Inferior parietal cortex (tissue), 1 donor: ENCODE results near the gene ADK.
"Not testable (repeated sequence)": the region's sequence is repeated elsewhere in the genome, so short reads cannot be mapped to it uniquely, and the experiment has no call there.

Experiments used
- DNase-seq: peaks from one replicate; pipeline ENCODE4 v3.0.0-alpha.2; 2016; ENCODE audit errors: extremely low spot score

The ADK gene

DNA sequence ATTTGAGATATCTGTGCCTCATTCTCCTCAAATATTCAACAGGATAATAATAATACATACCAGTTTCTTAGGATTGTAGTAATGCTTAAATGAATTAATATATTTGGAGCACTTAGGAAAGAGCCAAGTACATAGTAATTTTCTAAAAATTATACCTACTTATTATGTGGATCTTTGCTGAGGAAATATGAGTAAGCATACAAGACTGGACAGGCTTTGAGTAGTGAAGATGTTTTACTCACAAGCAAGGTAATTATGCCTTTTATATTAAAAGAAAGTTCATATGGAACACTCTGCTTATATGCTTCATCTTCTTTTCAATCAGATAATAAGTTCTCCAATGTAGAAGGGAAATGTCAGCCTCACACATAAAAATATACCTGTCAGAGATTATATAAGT is 337.9 kb downstream of the ADK start:
- DNase-seq: no peak

DNA sequence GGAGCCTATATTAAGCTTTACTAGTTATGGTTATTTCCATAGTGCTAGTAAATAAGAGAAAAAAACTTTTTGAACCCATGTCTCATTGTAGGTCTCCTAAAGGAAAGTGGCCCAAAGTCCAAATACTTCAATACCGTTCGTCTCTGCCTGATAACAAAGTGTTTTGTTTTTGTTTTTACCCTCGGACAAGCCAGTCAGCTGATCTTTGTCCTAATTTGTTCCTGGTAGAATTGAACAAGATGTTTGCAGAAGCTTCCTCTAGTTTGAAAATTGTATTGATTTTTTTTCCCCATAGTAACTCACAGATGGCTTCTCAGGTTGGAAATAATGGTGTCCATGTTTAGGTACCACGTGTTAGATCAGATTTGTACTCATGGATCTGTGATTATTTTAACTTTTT is 339.5 kb downstream of the ADK start:
- DNase-seq: no peak

DNA sequence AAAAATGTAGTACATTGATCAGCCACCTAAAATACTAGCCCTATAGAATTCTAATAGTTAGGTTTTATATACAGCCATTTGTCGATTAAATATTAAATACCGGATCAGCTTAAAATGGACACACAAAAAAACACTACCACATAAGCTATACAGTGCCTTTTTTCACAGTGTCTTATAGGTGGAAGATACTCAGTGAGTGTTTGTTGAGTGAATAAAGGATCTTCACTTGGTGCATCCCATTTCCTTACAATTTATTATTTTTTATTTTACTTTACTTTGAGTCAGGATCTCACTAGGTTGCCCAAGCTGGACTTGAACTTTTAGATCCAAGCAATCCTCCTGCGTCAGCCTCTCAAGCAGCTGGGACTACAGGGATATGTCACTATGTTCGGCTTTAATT is 340.0 kb downstream of the ADK start:
- DNase-seq: no peak

DNA sequence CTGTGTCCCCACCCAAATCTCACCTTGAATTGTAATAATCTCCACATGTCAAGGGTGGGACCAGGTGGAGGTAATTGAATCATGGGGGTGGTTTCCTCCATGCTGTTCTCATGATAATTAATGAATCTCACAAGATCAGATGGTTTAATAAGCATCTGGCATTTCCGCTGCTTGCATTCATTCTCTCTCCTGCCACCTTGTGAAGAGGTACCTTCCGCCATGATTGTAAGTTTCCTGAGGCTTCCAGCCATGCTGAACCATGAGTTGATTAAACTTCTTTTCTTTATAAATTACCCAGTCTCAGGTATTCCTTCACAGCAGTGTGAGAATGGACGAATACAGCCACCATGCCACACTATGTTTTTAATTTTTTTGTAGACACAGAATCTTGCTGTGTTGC is 345.3 kb downstream of the ADK start:
- DNase-seq: not testable (repeated sequence)

DNA sequence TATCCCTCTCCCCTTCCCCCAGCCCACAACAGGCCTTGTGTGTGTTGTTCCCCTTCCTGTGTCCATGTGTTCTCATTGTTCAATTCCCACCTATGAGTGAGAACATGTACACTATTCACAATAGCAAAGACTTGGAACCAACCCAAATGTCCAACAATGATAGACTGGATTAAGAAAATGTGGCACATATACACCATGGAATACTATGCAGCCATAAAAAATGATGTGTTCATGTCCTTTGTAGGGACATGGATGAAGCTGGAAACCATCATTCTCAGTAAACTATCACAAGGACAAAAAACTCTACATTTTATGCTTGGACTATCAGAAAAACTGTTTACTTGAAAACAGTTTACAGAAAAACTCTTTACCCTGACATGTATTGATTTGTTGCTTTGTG is 347.6 kb downstream of the ADK start:
- not testable (repeated sequence) for DNase-seq

DNA sequence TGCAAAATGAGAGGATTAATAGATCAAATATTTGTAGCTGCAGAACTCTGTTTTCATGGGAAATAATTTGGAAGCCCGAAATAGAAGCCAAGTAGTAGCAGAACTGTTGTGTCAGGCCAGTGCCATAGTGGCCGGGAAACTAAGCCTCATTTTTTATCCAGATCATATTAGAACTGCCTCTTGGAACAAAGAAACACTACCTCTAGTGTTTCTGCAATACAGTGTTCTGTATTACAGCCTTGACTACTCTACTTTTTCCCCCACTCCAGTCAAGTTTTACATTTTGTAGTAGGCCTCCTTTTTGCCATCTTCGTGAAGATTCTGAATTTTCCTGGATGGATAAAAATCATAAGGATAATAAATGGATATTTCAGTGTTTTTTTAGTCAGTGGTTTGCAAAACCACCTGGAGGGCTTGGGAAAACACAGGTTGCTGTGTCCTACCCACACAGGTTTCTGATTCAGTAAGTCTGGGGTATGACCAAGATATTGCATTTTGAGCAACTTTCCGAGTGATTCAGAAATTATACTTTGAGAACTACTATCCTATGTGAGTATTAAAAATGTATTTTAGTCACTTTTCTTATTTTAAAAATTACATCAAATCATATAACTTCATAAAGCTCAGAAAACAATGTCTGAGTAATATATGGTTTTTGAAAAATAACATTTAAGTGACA is 349.1 kb downstream of the ADK start:
- DNase-seq: no peak

DNA sequence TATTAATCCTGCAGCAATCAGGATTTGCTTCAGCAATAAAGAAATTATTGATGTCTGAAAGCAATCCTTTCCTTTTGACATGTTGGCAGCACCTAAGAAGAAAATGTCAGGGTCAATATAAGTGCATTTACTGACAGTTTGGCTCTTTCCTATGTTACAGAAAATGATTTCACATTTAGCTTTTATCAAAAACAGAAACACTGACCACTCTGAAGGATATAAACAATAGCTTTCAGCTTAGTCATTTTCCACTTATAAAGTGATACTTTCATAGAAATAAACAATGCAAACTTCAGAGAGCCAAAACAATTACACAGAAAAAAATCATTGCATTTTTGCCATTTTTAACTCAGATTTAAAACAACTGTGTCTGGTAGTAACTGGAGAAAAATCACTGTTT is 349.8 kb downstream of the ADK start:
- DNase-seq: no peak

DNA sequence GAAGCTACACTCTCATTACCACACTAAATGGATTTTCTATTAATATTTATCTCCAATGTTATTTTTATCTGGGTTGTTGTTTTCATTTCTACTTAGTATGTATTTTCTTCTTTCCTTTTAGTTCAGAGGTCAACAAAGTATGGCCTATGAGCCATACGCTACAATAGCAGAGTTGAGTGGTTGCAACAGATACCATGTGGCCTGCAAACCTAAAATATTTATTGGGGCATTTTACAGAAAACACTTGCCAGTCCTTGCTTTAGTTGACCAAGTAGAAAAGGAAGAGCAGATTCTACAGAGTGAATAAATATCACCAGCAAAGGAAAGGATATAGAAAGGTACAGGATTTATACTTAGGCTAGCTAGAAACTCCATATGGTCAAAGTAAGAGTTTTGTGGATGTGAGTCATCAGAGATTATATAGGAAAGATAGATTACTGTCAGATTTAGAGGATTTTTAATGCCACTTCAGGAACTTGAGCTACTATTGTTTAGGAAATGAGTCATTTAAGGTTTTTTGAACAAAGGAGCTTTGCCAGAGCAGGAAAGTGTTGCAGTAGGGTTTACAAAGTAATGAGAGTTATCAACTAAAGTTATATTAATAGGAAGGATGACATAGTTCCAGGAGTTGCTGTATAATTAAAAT is 352.1 kb downstream of the ADK start:
- DNase-seq: no peak

DNA sequence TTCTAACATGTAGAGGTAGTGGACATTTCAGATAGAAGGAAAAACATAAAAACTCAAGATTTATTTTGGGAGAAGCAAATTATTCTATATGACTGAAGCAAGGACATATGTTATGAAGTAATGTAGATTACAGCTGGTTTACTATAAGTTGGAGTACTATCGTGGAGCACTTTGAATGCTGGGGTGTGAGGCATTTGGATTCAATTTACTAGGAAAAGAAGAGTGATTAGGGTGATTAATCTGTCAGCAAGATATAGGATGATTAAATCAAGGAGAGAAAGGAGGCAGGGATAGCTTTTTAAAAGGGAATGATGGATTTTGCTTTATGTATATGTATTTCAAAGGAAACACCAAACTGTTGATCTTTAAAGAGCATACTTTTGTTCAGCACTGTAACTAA is 356.9 kb downstream of the ADK start:
- DNase-seq: no peak

DNA sequence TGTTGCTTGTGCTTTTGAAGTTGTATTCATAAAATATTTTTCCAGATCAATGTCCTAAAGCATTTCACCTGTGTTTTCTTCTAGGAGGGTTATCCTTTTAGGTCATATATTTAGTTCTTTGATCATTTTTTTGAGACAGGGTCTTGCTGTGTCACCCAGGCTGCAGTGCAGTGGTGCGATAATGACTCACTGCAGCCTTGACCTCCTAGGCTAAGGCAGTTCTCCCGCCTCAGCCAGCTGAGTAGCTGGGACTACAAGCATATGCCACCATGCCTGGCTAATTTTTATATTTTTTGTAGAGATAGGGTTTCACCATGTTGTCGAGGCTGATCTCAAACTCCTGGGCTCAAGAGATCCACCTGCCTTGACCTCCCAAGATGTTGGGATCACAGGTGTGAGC is 359.6 kb downstream of the ADK start:
- DNase-seq: no peak

DNA sequence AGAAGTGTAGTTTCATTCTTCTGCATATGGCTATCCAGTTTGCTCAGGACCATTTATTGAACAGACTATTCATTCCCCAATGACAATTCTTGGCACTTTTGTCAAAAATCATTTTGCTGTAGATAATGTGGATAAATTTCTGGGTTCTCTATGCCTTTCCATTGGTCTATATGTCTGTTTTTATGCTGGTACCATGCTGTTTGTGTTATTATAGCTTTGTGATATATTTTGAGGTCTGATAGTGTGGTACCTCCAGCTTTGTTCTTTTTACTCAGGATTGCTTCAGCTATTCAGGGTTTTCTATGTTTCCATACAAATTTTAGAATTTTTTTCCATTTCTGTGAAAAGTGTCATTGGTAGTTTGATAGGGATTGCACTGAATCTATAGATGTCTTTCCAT is 360.0 kb downstream of the ADK start:
- DNase-seq: no peak

DNA sequence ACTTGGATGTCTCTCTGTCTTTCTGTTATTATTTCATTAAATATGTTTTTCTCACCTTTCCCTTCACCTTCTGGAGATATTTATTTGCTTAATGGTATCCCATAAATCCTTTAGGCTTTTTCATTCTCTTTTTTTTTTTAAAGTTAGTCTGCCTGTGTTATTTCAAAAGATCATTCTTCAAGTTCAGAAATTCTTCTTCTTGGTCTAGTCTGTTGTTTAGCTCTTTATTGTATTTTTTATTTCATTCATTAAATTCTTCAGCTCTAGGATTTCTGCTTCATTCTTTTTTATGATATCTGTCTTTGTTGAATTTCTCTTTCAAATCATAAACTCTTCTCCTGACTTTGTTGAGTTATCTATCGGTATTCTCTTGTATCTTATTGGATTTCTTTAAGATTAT is 363.3 kb downstream of the ADK start:
- DNase-seq: no peak

DNA sequence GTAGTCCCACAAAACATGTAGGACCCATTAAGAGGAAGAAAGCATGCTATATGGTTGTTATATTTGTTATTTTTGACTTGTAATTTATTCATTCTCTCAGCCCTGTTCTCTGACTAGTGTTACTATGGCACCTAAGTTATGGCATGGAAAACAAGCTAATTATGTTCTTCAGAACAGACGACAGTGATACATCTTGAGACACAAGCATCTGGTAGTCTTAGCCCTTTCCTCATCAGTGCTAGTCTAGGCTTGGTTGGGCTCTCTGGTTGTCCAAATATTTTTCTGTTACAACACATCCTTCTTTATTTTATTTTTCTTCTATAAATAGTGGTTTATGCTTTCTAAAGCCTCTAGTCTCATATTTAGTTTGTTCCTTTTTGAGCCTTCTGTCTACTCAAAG is 367.0 kb downstream of the ADK start:
- no peak for DNase-seq

DNA sequence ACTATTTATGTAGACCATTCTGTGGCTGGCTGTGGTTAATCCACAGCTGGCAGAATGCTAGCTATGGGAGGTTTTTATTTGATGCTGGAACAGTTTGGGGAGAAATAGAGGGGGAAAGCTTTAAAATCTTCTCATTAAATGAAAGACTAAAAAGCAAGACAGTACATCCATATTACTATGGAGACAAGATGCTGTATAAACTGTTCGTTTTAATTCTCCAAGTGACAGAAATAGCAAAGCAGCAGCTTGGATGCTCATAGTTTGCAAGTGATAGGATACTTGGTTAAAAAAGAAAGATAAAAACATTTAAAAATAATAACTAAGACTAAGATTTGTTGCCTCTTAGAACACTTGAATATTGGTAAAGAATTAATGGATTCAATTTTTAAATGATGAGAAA is 370.5 kb downstream of the ADK start:
- no peak for DNase-seq

DNA sequence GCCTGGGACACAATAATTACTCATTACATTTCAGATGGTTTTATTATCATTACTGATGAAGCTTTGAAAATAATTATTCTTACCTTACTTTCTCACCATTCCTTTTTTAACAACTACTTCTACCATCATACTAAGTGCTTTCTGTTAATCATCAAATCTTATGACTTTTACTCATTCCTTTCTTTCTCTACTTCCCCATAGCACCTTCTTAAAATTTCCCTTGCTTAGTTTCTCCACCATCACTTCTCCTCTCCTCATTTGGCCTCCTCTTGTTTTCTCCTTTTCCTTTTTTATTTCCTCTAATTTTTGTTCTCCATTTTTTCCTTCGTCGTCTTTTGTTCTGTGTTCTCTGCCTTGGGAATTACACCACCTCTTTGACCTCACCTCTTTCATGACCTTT is 372.2 kb downstream of the ADK start:
- DNase-seq: no peak

DNA sequence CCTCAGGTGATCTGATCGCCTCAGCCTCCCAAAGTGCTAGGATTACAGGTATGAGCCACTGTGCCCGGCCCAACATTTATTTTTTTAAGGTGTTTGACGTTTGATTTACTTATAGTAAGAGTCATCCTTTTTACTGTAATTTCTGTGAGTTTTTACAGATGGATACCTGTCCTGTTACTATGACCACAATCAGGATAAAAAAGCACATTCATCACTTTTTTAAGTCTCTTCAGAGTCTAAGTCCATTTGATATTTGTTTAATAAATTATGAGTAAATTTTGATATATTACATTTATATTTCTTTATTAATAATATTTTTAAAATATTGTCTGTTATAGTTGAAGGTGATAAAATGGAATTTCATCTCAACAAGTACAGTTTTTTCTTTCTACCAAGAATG is 374.9 kb downstream of the ADK start:
- no peak for DNase-seq

DNA sequence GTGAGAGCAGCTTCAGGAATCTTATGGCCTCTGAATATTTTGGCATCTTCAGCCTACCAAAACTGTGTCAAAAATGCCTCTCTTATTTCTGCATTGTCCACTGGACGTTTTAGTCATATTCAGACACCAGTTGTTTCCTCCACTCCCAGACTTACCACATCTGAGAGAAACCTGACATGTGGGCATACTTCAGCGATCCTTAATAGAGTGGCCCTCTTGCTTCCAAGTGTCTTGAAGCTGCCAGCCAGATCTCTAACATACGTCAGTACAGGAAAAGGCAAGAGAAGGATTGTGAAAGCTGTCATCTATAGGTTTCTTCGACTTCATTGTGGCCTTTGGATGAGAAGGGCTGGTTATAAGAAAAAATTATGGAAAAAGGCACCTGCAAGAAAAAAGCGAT is 376.6 kb downstream of the ADK start:
- DNase-seq: not testable (repeated sequence)

DNA sequence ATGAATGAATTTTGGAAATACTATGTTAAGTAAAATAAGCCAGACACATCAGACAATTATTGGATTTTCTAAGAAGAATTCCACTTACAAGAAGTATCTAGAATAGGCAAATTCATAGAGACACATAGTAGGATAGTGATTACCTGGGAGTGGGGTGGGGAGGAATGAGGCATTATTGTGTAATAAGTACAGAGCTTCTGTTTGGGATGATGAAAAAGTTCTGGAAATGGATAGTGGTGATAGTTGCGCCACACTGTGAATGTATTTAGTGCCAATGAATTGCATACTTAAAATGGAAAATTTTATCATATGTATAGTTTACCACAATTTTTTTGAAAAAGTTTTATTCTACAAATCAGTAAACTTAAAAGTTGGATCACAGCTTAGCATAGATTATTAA is 378.2 kb downstream of the ADK start:
- DNase-seq: no peak

DNA sequence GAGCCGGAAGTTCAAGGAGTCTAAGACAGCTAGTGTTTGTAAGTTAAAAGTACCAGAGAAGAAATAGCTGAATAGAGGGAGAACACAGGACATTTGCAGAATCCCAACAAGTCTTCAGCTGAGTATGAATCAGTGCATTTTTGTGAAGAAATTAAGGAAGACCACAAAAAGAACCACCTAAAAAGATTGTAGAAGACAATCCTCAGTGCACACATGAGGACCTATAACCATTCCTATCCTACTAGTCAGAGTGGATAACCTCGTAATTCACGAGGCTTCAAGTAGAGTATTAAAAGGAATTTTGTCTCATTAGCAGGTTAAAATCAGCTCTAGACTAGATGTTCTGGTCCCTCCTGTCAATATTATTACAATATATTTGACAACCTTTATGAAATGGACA is 380.0 kb downstream of the ADK start:
- DNase-seq: no peak

DNA sequence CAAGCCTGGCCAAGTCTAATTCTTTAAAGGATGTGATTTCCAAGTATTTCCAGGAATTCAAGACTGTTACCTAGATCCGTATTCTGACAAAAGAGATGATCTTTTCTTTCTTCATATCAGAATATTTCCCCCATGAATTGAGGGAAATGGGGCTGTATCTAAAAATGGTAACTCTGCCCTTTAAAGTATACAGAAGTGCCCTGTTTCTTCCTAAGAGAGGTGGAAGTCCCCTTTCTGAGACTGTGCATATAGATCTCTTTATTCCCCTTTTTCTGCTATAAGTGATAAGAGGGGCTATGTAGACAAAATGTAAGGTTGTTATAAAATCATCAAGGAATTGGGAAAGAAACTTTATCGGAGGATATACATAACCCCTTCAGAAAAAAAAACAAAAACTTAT is 388.3 kb downstream of the ADK start:
- no peak for DNase-seq

DNA sequence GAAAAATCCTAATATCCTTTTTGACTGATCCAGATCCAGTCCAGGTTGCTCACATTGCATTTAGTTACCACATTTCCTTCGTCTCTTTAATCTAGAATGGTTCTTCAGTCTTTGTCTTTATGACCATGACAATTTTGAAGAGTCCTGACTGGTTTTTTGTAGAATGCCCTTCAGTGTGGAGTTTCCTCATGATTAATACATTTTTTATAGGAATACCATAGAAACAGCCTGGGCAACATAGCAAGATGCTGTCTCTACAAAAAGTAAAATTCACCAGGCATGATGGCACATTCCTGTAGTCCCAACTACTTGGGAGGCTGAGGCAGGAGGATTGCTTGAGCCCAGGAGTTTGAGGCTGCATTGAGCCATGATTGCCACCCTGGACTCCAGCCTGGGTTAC is 390.4 kb downstream of the ADK start:
- DNase-seq: no peak

DNA sequence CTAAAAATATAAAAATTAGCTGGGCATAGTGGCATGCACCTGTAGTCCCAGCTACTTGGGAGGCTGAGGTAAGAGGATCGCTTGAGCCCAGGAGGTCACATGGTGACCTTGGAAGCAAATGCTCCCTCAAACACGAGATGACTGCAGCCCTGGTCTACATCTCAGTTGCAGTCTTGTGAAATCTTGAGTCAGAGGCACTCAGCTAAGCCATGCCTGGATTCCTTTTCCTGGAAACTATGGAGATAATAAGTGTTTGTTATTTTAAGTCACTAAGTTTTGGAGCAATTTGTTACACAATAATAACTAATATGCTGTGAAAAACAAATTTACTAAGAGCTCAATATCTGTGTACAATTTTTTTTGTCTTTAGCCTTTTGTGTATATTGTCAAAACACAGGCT is 391.1 kb downstream of the ADK start:
- DNase-seq: no peak

DNA sequence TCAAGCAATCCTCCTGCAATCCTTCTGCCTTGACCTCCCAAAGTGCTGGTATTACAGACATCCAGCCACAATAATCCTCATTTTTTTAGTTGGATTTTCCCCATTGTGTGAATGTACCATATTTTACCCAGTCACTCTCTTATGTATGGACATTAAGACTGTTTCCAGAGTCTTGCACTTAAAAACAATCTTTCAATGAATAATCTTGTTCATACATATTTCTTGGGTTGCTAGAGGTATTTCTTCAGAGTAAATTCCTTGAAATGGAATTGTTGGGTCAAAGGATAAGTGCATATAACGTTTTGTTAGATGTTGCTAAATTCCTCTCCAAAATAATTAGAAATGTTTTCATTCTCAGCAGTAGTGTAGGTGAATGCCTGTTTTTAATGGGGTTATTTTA is 392.3 kb downstream of the ADK start:
- DNase-seq: no peak

DNA sequence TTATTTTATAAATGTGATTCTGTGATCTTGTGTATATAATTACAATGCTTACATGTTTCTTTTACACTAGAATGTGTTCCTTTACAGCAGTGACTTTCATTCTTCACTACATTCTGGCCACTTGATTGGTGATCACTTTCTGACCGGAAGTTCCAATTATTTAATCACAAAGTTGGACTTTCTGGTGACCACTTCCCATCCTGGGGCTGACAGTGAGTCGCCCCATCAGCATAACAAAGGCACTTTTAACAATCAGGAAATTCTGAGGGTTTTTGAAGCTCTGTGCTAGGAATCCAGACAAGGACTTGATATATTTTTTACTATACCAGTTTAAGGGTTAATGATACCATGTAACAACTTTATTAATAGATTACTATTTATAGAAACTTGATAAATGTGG is 393.1 kb downstream of the ADK start:
- no peak for DNase-seq
